Measurements from ENCODE around the gene SOWAHD. TPM values are rescaled to one million over a fixed set of nuclear protein-coding genes. Genes with fewer than 3 reads are reported as not detected.

Gene SOWAHD, protein sequence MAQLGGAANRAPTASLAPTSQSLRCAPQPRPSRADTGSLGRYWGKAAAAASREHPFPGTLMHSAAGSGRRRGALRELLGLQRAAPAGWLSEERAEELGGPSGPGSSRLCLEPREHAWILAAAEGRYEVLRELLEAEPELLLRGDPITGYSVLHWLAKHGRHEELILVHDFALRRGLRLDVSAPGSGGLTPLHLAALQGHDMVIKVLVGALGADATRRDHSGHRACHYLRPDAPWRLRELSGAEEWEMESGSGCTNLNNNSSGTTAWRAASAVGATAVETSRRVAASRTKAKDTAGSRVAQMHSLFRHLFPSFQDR
- 1.1 TPM for total RNA-seq (2021; ENCODE audit: unreplicated experiment)
- polyA plus RNA-seq (2012) = 0.77 and 0.91 TPM in 2 replicates
- Bru-seq, nascent RNA = percentile 25 among the genes with signal in this experiment
- BruChase-seq, experiment 1, labeled RNA remaining after a 6-hour chase = not detected
- percentile 24 among the genes with signal in this experiment for BruChase-seq, experiment 2, labeled RNA remaining after a 2-hour chase
- long read RNA-seq, partial matches to known transcripts = 0 of 3 reads
- long read RNA-seq, other reads (novel, unspliced or antisense) = 0 of 3 reads

DNA sequence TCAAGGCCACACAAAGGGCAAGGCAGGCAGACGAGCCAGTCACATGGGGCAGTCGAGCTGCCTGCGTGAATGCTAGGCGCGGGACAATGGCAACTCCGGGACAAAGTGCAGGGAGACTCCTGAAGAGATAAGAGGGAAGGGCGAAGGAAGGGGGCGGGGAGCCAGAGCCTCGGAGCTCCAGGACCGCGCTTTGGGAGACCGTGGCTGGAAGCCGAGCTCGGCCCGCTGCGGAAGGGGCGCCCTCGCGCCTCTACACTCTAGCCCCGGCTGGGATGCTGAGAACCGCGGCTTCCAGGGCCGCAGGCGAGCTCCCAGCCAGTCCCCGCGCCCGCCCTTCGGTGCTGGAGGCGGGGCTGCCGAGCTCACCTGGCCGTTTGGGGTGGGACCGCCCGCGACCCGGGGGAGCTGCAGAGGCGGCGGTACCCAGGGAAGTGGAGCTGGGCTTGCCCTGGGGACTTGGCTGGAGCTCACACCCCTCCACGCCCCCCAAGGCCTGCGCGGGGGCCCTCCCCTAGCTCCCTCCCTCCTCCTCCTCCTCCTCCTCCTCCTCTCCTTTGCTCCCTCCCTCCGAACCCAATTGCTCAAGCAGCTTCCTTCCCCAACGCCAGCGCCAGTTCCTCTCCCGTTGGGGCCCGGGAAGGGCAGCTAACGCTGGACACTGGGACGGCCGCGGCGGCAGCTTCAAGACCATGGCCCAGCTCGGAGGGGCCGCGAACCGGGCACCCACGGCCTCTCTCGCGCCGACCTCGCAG is at the start of gene SOWAHD:
TSS of gene SOWAHD (plus strand) at position 610 of the 752 bp plus-strand sequence. CDS start at position 690, 80 bp downstream.
- H2AFZ ChIP-seq (ENCODE audit: low read depth, low read length, poor library complexity, severe bottlenecking) = peak within 1 kb of the TSS; percentile 35
- DNase-seq (ENCODE audit: low read depth, low spot score) (no peak), ATAC-seq (peak; percentile 78)
- BruUV-seq (replicated peaks) = no TSS peak
- TF ChIP-seq FOSL1 (IDR thresholded peaks at IDR 0.05; ENCODE audit: low read depth) (no peak), POLR2AphosphoS5 (IDR thresholded peaks at IDR 0.05; ENCODE audit: low read depth, low read length) (peak; percentile 30)
- TF ChIP-seq, protein P1, sequence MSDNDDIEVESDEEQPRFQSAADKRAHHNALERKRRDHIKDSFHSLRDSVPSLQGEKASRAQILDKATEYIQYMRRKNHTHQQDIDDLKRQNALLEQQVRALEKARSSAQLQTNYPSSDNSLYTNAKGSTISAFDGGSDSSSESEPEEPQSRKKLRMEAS (IDR thresholded peaks at IDR 0.05) = peak; percentile 54
- no peaks in the 10 kb centered on the region for H3K9me3 ChIP-seq (ENCODE audit: control insufficient read depth in 1 of 2, insufficient read depth in 1 of 2, low read depth in 1 of 2, low read length in 2 of 2)
- POLR2A ChIA-PET = interaction anchor here (0.9 to 1.7 kb wide), 6 partner anchors 11 to 255 kb away, joined by 3 to 11 read pairs (median 4); partner anchors contain the start of genes RPL39 and SEPTIN6
- H3K4me2 ChIP-seq (ENCODE audit: low read length) = peak within 1 kb of the TSS; percentile 84
- RAD21 ChIA-PET (ENCODE audit: low non-redundant PET in 1 of 2, low total read pairs in 2 of 2, uncharacterized antibody in 2 of 2, unreplicated experiment in 2 of 2) = interaction anchor here in 1 of 2 experiments (0.7 kb wide), 2 partner anchors 129 to 242 kb away, joined by 3 to 4 read pairs; no protein-coding TSS in a partner anchor
- H3K27ac ChIP-seq (ENCODE audit: low read depth, low read length) = peak within 1 kb of the TSS; percentile 61
- CTCF ChIA-PET = interaction anchor here (0.7 to 1.6 kb wide), 3 partner anchors 33 to 275 kb away, joined by 3 to 4 read pairs (median 3); partner anchors contain the start of gene RPL39
- no peaks in the 10 kb centered on the region for H3K36me3 ChIP-seq (ENCODE audit: control insufficient read depth in 1 of 2, insufficient read depth in 2 of 2, low read length in 2 of 2)
- no peaks in the 10 kb centered on the region for H4K20me1 ChIP-seq (ENCODE audit: insufficient read depth)
- peak within 1 kb of the TSS; percentile 45 to 60 for H3K4me3 ChIP-seq (replicated peaks in 1 of 2; ENCODE audit: low read depth in 1 of 2, low read length in 2 of 2)
- intact Hi-C loops (cut with micrococcal nuclease) = loop anchor here (10.0 kb wide), 1 partner anchor 243 kb away; no protein-coding TSS in a partner anchor
- no peaks in the 10 kb centered on the region for H3K79me2 ChIP-seq (ENCODE audit: insufficient read depth, low read length)
- H3K9me2 ChIP-seq (ENCODE audit: insufficient read depth) = no peaks in the 10 kb centered on the region
- H3K4me1 ChIP-seq (ENCODE audit: control insufficient read depth in 1 of 2, insufficient read depth in 2 of 2, low read length in 2 of 2) = peaks cover 6 to 25% of the 10 kb centered on the region in 2 experiments; a peak in 3 of 4 replicates
- no peaks in the 10 kb centered on the region for H3K27me3 ChIP-seq (ENCODE audit: insufficient read depth, low read length)
- H3K9ac ChIP-seq (ENCODE audit: low read length) = peak within 1 kb of the TSS; percentile 55

DNA sequence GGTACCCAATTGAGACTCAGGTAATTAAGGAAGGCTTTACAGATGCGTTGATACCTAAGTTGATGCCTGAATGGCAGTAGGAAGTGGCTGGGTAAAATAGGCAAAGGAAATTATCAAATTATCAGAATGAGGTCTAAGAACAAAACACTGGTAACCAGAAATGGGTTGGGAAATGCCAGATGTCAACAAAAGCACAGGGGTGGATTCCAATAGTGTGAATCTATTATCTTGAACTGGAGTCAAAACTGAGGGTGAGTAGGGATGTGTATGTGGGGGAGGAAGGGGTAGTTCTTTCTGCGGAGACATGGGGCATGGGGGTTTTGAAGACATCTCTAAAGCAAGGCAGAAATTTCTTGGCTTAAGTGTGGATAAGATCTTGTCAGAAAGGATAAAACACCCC is 49.5 kb upstream of the SOWAHD start:
- Histone ChIP-seq H3K79me2 (ENCODE audit: insufficient read depth, low read length) (no peaks in the 10 kb centered on the region), H4K20me1 (ENCODE audit: insufficient read depth) (no peaks in the 10 kb centered on the region), H3K36me3 (ENCODE audit: control insufficient read depth in 1 of 2, insufficient read depth in 2 of 2, low read length in 2 of 2) (no peaks in the 10 kb centered on the region), H3K9ac (ENCODE audit: low read length) (no peak overlapping the region), H2AFZ (ENCODE audit: low read depth, low read length, poor library complexity, severe bottlenecking) (no peak overlapping the region), H3K4me2 (ENCODE audit: low read length) (no peak overlapping the region), H3K9me2 (ENCODE audit: insufficient read depth) (no peaks in the 10 kb centered on the region), H3K27me3 (ENCODE audit: insufficient read depth, low read length) (no peaks in the 10 kb centered on the region), H3K27ac (ENCODE audit: low read depth, low read length) (no peak overlapping the region), H3K4me1 (ENCODE audit: control insufficient read depth in 1 of 2, insufficient read depth in 2 of 2, low read length in 2 of 2) (no peaks in the 10 kb centered on the region), H3K4me3 (replicated peaks in 1 of 2; ENCODE audit: low read depth in 1 of 2, low read length in 2 of 2) (no peak overlapping the region), H3K9me3 (ENCODE audit: control insufficient read depth in 1 of 2, insufficient read depth in 1 of 2, low read depth in 1 of 2, low read length in 2 of 2) (no peaks in the 10 kb centered on the region)
- RAD21 ChIA-PET (ENCODE audit: low non-redundant PET in 1 of 2, low total read pairs in 2 of 2, uncharacterized antibody in 2 of 2, unreplicated experiment in 2 of 2) = no interaction called here
- no TSS peak for BruUV-seq (replicated peaks)
- DNase-seq (ENCODE audit: low read depth, low spot score) (no peak), ATAC-seq (no peak)
- intact Hi-C loops (cut with micrococcal nuclease) = no loop called here
- POLR2A ChIA-PET = no interaction called here
- CTCF ChIA-PET = no interaction called here
- TF ChIP-seq, protein P2, sequence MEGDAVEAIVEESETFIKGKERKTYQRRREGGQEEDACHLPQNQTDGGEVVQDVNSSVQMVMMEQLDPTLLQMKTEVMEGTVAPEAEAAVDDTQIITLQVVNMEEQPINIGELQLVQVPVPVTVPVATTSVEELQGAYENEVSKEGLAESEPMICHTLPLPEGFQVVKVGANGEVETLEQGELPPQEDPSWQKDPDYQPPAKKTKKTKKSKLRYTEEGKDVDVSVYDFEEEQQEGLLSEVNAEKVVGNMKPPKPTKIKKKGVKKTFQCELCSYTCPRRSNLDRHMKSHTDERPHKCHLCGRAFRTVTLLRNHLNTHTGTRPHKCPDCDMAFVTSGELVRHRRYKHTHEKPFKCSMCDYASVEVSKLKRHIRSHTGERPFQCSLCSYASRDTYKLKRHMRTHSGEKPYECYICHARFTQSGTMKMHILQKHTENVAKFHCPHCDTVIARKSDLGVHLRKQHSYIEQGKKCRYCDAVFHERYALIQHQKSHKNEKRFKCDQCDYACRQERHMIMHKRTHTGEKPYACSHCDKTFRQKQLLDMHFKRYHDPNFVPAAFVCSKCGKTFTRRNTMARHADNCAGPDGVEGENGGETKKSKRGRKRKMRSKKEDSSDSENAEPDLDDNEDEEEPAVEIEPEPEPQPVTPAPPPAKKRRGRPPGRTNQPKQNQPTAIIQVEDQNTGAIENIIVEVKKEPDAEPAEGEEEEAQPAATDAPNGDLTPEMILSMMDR (IDR thresholded peaks at IDR 0.05 in 2 of 3, conservative IDR thresholded peaks at IDR 0.05 in 1 of 3; ENCODE audit: borderline replicate concordance in 1 of 3, insufficient read depth in 1 of 3, low read depth in 2 of 3, low read length in 2 of 3) = no peak
- TF ChIP-seq SRF (IDR thresholded peaks at IDR 0.05; ENCODE audit: low read depth) (no peak), SP1 (IDR thresholded peaks at IDR 0.05; ENCODE audit: low read depth) (no peak), ZNF274 (IDR thresholded peaks at IDR 0.05; ENCODE audit: low read depth, low read length) (no peak), YY1 (IDR thresholded peaks at IDR 0.05; ENCODE audit: extremely low read depth, insufficient replicate concordance, low read depth, low read length) (no peak), ELF1 (IDR thresholded peaks at IDR 0.05; ENCODE audit: borderline replicate concordance, low read depth) (no peak)
- TF ChIP-seq, protein P3, sequence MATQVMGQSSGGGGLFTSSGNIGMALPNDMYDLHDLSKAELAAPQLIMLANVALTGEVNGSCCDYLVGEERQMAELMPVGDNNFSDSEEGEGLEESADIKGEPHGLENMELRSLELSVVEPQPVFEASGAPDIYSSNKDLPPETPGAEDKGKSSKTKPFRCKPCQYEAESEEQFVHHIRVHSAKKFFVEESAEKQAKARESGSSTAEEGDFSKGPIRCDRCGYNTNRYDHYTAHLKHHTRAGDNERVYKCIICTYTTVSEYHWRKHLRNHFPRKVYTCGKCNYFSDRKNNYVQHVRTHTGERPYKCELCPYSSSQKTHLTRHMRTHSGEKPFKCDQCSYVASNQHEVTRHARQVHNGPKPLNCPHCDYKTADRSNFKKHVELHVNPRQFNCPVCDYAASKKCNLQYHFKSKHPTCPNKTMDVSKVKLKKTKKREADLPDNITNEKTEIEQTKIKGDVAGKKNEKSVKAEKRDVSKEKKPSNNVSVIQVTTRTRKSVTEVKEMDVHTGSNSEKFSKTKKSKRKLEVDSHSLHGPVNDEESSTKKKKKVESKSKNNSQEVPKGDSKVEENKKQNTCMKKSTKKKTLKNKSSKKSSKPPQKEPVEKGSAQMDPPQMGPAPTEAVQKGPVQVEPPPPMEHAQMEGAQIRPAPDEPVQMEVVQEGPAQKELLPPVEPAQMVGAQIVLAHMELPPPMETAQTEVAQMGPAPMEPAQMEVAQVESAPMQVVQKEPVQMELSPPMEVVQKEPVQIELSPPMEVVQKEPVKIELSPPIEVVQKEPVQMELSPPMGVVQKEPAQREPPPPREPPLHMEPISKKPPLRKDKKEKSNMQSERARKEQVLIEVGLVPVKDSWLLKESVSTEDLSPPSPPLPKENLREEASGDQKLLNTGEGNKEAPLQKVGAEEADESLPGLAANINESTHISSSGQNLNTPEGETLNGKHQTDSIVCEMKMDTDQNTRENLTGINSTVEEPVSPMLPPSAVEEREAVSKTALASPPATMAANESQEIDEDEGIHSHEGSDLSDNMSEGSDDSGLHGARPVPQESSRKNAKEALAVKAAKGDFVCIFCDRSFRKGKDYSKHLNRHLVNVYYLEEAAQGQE (IDR thresholded peaks at IDR 0.05; ENCODE audit: low read depth) = no peak
